GM19395 (cell line): ENCODE results near the gene SEPTIN3.
"Not testable (repeated sequence)": the region's sequence is repeated elsewhere in the genome, so short reads cannot be mapped to it uniquely, and the experiment has no call there.

Source experiments
- ATAC-seq: cut with Tn5 transposase; IDR thresholded peaks from one replicate; pipeline ENCODE4 v1.9.1; 2021; ENCODE audit warnings: mild to moderate bottlenecking, moderate library complexity; ENCODE audit not compliant: unreplicated experiment

Gene SEPTIN3

GRCh38 chr22:41939981-41940831, 29.0 kb upstream of the SEPTIN3 start:
- ATAC-seq: peak; percentile 44

- ATAC-seq: no peak
Measured at GRCh38 chr22:41940832-41941765, 28.1 kb upstream of the SEPTIN3 start.

GRCh38 chr22:41943661-41944209, 25.5 kb upstream of the SEPTIN3 start:
- no peak for ATAC-seq

- peak; percentile 79 for ATAC-seq
Measured at GRCh38 chr22:41946629-41947423, 22.4 kb upstream of the SEPTIN3 start, which contains the start of gene CENPM. CENPM (minus strand) TSS chr22:41947152; CDS start chr22:41947076, 76 bp downstream.

- no peak for ATAC-seq
Measured at GRCh38 chr22:41947424-41948080, 21.7 kb upstream of the SEPTIN3 start.

GRCh38 chr22:41948142-41948541, 21.1 kb upstream of the SEPTIN3 start:
- no peak for ATAC-seq

GRCh38 chr22:41948928-41949296, 20.3 kb upstream of the SEPTIN3 start:
- not testable (repeated sequence) for ATAC-seq

GRCh38 chr22:41949297-41949965, 19.8 kb upstream of the SEPTIN3 start:
- ATAC-seq: no peak

- no peak for ATAC-seq
Measured at GRCh38 chr22:41951898-41952474, 17.3 kb upstream of the SEPTIN3 start, which contains the start of gene SMIM45. SMIM45 (plus strand) TSS chr22:41952150.

- no peak for ATAC-seq
Measured at GRCh38 chr22:41952713-41953112, 16.5 kb upstream of the SEPTIN3 start.

GRCh38 chr22:41957941-41958556, 11.2 kb upstream of the SEPTIN3 start:
- ATAC-seq: peak; percentile 17

- ATAC-seq: no peak
Measured at GRCh38 chr22:41963453-41964111, 5.7 kb upstream of the SEPTIN3 start.

- ATAC-seq: no peak
Measured at GRCh38 chr22:41964112-41964491, 5.1 kb upstream of the SEPTIN3 start.

GRCh38 chr22:41966225-41966606, 3.0 kb upstream of the SEPTIN3 start:
- no peak for ATAC-seq

GRCh38 chr22:41966607-41967240, 2.5 kb upstream of the SEPTIN3 start:
- ATAC-seq: no peak

- no peak for ATAC-seq
Measured at GRCh38 chr22:41968601-41969000, 642 bp upstream of the SEPTIN3 start.

GRCh38 chr22:41970601-41971000, 1.4 kb downstream of the SEPTIN3 start:
- ATAC-seq: no peak

- no peak for ATAC-seq
Measured at GRCh38 chr22:41971431-41971830, 2.2 kb downstream of the SEPTIN3 start.
